GM19238 (cell line): ENCODE data around the gene MGP.

ENCODE experiments used
- DNase-seq: peaks from one replicate; pipeline ENCODE4 v3.0.0; 2011; ENCODE audit warnings: low spot score; ENCODE audit not compliant: insufficient read length

MGP gene

GRCh38 chr12:14885718-14886221 is at the start of gene MGP:
TSS of gene MGP (minus strand) at chr12:14885854. CDS start at chr12:14885791, 63 bp downstream.
- no peak for DNase-seq

- no peak for DNase-seq
These were observed 49.4 kb upstream of the MGP start for GRCh38 chr12:14935031-14935430.

- DNase-seq: no peak
These were observed 48.9 kb upstream of the MGP start for GRCh38 chr12:14934511-14934910.

GRCh38 chr12:14931791-14932560 is 46.3 kb upstream of the MGP start:
- no peak for DNase-seq

GRCh38 chr12:14931359-14931758 is 45.7 kb upstream of the MGP start:
- no peak for DNase-seq

GRCh38 chr12:14930299-14930698 is 44.6 kb upstream of the MGP start:
- no peak for DNase-seq

GRCh38 chr12:14928931-14929330 is 43.3 kb upstream of the MGP start:
- no peak for DNase-seq

GRCh38 chr12:14927267-14927666 is 41.6 kb upstream of the MGP start:
- no peak for DNase-seq

- no peak for DNase-seq
These were observed 38.9 kb upstream of the MGP start for GRCh38 chr12:14924541-14924940.

- DNase-seq: no peak
These were observed 38.3 kb upstream of the MGP start for GRCh38 chr12:14923944-14924343.

GRCh38 chr12:14921218-14921617 is 35.6 kb upstream of the MGP start:
- no peak for DNase-seq

- DNase-seq: no peak
These were observed 34.9 kb upstream of the MGP start for GRCh38 chr12:14920475-14921126.

- no peak for DNase-seq
These were observed 33.8 kb upstream of the MGP start for GRCh38 chr12:14919455-14919854.

- no peak for DNase-seq
These were observed 30.1 kb upstream of the MGP start for GRCh38 chr12:14915736-14916135.

GRCh38 chr12:14913381-14913781 is 27.7 kb upstream of the MGP start:
- DNase-seq: no peak

GRCh38 chr12:14911131-14911530 is 25.5 kb upstream of the MGP start:
- DNase-seq: no peak

GRCh38 chr12:14910090-14910915 is 24.6 kb upstream of the MGP start:
- DNase-seq: no peak

- DNase-seq: no peak
These were observed 22.3 kb upstream of the MGP start for GRCh38 chr12:14907953-14908352.

- no peak for DNase-seq
These were observed 20.5 kb upstream of the MGP start for GRCh38 chr12:14906114-14906513.

GRCh38 chr12:14905269-14906004 is 19.8 kb upstream of the MGP start:
- no peak for DNase-seq

- no peak for DNase-seq
These were observed 19.2 kb upstream of the MGP start for GRCh38 chr12:14904854-14905253.
